WTC11 (cell line): Measurements from ENCODE around the gene ZFR2.

Experiments
- ATF6 ChIP-seq: sonication (generic); formaldehyde crosslinking; IDR thresholded peaks from 2 replicates; pipeline ENCODE4 v1.8.1; 2023; ENCODE audit warnings: mild to moderate bottlenecking, missing genetic modification reagents
- CBFB ChIP-seq: sonication (generic); formaldehyde crosslinking; IDR thresholded peaks from 2 replicates; pipeline ENCODE4 v1.8.1; 2022; ENCODE audit warnings: mild to moderate bottlenecking, low read depth, missing genetic modification reagents
- CTCF ChIP-seq: fragments of 200-600 bp; IDR thresholded peaks from 2 replicates; pipeline ENCODE4 v1.8.0; 2022; ENCODE audit warnings: antibody characterized with exemption
- FOXP1 ChIP-seq: sonication (generic); formaldehyde crosslinking; IDR thresholded peaks from 2 replicates; pipeline ENCODE4 v1.8.0; 2022; ENCODE audit warnings: missing genetic modification reagents, mild to moderate bottlenecking, moderate library complexity, borderline replicate concordance
- SMAD3 ChIP-seq: sonication (generic); formaldehyde crosslinking; IDR thresholded peaks from 2 replicates; pipeline ENCODE4 v1.8.0; 2022; ENCODE audit warnings: missing genetic modification reagents, mild to moderate bottlenecking, borderline replicate concordance

GRCh38 chr19:3765121-3765520, 103.7 kb downstream of the ZFR2 start:
- TF ChIP-seq CTCF (no peak), ATF6 (no peak), FOXP1 (CRISPR knock-in tag) (no peak), CBFB (CRISPR knock-in tag) (no peak), SMAD3 (CRISPR knock-in tag) (no peak)
